T-helper 22 cell (primary cell): ENCODE data around the gene HCRT.
A peak's percentile ranks its signal among the peaks of the same experiment; 100 is the strongest.
"Not testable (repeated sequence)": the region's sequence is repeated elsewhere in the genome, so short reads cannot be mapped to it uniquely, and the experiment has no call there.

ENCODE experiments used
- DNase-seq: peaks from one replicate; pipeline ENCODE4 v3.0.0-alpha.2; 2020; ENCODE audit warnings: low read depth

Gene HCRT, protein sequence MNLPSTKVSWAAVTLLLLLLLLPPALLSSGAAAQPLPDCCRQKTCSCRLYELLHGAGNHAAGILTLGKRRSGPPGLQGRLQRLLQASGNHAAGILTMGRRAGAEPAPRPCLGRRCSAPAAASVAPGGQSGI

DNA sequence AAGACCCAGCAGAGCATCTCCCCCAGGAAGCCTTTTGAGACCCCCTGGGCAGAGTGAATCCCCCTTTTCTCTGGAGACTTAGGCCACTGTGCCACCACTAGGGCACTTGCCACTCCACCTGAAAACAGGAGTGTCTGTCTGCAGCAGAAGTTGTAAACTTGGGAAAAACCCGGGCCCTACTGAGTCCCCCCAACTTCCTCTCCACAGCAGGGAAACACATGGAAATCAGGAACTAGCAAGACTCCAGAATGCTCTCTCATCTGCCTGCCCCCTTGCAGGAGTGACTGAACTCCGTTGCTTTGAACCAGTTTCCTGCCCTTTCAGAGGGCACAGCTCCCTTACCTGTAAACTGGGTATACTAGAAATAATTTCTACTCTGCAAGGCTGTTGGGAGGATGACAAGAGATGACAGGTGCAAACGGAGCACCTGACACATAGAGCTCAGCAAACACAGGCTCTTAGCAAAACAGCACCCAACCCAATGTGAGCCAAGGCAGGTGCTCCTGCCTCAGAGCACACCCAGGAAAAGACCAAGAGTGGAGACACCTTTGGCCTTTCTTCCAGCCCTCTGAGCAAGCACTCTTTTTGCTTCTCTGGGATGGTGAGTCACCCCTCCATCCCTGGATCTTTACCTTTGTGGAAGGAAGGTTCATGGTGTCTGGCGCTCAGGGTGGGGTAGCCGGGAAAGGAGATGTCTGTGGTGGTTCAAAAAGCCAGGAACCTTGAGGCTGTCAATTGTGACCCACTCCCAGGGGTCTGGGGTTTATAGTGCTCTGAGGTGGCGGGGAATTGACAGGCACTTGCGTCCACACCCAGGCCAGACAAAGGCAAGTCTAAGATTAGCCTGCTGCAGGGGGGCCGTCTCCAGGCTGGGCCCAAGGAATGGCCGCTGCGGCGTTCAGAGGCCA, at the start of gene HCRT:
TSS of gene HCRT (minus strand) at position 740 of the 908 bp plus-strand sequence. CDS start at position 653, 87 bp downstream.
- no peak for DNase-seq

DNA sequence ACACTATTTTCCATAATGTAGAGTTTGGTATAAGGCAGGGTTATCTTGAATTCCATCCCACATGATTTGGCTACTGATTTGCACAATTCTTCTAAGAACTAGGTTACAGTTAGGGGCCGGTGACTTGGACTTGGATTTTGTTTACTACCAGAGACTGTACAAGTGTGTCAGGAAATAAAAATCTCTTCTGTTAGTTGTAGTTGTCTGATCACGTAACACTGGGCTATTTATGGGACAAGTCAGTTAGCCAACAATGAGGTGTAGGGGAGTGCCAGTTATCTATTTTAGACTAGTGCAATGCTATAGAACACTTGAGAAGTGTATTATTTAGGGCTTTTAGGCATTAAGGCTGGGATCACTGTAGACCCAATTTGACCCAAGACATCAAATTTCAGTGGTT, 48.7 kb upstream of the HCRT start:
- no peak for DNase-seq

GRCh38 chr17:42233156-42233555, 47.9 kb upstream of the HCRT start:
- DNase-seq = no peak

DNA sequence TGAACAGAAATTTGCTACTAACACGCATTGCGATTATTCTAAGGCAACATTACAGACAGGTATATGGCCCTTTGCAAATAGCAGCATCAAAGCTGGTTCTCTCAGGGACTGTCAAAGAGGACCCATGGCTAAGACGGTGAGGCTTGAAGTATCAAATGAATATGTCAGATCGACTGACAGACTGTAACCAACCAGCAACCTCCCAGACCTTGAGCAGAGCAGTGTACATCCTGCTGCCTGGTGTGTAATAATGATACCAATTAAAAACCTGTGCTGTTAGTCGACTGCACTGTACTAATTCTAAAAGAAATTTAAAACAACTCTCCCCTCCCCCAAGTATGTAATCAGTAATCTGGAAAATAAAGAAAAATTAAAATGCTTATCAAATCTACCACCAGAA, 45.0 kb upstream of the HCRT start:
- no peak for DNase-seq

DNA sequence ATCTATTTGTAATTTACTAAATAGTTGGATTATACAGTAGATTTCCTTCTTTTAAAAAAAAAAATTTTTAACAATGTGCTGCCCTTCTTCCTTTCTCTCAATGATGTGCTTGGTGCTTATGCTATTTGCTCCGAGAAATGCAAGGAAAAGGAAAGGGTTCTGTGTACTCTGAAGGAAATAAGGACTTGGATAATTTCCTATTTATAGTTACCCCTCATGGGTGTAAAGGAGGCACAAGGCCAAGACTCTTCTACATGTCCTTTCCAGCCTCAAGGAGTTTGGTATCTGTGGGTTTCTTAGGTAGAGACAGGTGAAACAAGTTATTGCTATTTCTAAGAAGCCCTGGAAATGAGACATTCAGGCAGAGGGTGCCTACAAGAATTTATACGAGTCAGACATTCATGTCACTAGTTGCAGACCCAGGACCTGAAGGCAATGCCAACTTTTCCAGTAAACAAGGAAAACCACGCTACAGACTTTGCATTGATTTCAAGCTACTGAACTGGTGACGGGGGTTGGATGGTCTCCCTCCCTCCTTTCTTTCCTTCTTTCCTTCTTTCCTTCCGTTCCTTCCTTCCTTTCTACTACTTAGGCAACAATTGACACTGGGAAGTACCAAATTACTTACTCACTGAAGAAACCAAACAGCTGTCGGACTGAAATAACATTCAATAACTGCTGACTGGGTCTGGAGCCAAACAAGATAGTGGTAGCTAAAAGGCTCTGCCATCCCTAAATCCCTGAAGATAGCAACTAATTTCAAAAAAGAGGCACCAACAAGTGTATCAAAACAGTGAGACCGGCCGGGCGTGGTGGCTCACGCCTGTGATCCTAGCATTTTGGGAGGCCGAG, 42.8 kb upstream of the HCRT start:
- DNase-seq = no peak

DNA sequence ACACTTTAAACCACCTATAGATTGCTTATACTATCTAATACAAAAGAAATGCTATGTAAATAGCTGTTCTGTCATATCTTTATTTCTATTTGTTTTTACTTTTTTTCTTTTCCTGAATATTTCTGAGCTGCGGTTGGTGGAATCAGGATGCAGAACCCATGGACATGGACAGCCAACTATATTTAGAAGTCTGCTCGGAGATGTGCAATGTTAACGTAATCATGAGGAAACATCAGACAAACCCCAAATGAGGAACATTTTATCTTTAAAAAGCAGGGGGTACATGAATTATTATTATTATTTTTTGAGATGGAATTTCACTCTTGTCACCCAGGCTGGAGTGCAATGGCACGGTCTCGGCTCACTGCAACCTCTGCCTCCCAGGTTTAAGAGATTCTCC, 40.4 kb upstream of the HCRT start:
- DNase-seq = no peak

GRCh38 chr17:42224651-42225050, 39.4 kb upstream of the HCRT start:
- DNase-seq = no peak

GRCh38 chr17:42221886-42222745, 36.9 kb upstream of the HCRT start:
- DNase-seq = peak; percentile 23

- DNase-seq = not testable (repeated sequence)
These were observed 34.0 kb upstream of the HCRT start for GRCh38 chr17:42219280-42219679.

DNA sequence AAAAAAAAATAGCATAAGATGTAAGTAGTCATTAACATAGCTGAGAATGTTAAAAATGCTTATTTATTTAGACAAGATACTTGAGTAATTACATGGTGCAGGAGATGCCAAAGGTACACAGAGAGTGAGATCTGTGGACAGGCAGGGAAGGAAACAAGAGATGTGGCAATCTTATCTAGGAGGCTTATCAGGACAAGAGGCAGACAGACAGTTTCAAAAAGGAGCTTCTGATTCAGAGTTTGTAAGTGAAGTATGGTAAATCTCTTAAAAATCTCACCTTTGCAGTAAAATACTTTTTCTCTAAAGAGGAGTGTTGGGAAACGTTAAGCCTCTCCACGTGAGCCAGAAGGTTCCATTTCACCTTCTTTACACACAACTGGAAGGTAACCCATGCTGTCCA, 28.9 kb upstream of the HCRT start:
- DNase-seq = no peak

DNA sequence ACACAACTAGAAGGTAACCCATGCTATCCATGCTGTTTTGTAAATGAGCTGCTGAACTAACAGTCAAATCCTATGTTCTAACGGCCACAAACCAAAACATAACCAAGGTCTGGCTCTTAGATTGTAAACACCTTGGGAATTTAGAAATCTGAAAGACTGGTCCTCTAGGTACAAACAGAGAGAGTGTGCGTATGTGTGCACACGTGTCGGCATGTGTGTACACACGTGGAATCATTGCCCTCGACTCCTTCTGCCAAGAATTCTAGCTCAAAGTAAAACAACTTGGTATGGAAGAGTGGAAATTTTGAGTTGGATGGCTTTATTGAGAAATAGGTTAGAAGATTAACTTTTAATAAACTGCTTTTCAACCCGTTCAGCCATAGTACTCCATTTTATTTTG, 27.1 kb upstream of the HCRT start:
- no peak for DNase-seq

DNA sequence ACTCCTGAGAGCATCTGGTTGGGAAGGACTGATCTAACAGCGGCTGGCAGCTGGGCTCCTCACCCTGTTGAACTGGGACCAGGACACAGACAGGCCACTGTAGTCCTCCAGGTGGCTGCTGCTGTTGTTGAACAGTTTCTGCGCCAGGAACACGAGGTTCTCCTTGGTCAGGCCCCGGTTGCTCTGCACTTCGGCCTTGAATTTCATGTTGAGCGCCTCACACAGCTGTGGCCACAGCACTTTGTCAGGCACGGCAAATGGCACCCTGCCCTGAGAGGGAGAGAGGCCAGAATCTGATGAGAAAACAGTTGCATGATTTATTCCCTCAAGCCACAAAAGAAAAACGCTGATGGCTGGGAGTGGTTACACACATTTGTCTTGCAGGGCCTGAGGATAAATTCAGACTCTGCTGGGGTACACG, 26.7 kb upstream of the HCRT start:
- DNase-seq = not testable (repeated sequence)

DNA sequence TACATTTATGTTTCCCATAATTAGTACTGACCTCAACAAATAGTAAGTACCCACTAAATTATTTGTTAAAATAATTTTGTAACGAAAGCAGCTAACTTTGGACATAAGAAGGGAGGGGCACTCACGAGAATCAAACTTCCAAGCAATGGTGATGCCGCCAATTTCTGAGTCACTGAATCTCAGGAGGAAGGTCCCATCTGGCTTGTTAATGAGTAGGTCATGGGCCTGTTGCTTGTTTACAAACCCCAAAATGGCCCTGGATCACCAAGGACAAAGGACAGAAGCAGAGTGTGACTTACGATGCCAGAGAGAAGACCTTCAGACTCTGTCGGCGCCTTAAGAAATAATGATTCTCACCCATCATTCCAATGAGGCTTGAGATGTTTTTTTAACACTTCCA, 24.8 kb upstream of the HCRT start:
- DNase-seq = no peak

GRCh38 chr17:42206153-42206612, 20.9 kb upstream of the HCRT start:
- not testable (repeated sequence) for DNase-seq

DNA sequence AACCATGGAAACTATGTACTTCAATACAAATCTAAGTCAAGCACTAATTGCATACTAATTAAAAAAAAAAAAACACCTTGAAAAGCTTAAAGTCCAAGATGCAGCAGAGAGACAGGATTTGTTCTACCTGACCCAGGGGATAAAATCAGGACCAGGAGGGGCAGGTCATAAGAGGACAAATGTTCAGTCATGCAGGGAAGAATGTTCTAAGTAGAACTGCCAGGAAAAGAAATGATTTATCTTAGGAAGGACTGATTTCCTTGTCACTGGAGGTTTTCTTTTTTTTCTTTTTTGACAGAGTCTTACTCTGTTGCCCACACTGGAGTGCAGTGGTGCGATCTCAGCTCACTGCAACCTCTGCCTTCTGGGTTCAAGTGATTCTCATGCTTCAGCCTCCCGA, 18.1 kb upstream of the HCRT start:
- no peak for DNase-seq

- no peak for DNase-seq
These were observed 17.4 kb upstream of the HCRT start for GRCh38 chr17:42202696-42203095.

GRCh38 chr17:42202159-42202558, 16.9 kb upstream of the HCRT start:
- no peak for DNase-seq

DNA sequence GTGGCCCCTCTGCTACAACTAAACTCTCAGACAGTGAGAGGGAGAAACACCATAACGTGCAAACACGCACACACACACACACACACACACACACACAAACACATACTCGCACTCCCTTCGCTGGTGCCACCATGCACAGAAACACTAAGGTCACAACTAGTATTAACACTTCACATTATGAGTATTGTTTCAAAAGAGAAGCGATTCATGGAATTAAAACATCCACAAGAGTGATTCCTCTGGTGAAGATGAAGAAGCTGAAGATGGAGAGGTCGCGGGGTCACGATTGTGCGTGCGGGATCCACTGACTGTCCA, 16.2 kb upstream of the HCRT start:
- no peak for DNase-seq

DNA sequence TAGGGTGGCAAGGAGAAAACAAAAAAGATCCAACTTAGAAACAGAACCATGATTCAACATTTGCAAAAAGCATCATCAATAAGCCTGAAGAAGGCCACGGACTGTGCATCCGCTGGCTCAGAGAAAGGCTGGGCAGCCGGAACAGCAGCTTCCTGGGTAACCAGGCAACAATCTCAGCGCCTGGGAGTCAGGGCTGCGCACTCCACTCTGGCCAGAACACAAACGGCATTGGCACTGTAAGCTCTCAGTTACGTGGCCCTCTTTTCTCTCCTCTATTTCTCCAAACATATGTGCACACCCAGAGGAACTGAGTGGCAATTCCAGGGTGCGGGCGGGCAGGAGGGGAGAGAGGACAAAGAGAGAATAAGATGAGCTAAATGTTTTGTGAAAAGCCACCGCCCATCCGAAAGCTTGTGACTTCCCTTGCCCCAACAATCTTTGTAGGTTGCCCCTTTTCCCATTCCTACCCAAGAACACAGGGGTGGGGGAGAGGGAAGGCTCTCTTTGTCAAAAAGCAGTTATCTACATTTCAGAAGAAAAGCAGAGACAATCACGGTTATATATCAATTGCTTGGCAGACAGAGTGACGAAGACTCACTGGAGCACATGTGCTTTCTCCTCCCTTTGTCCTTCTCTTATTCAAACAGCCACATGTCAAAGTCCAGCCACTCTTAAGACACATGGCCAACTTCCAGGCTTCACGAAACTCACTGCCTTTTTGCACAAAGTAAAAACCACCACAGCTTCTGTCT, 15.6 kb upstream of the HCRT start:
- DNase-seq = no peak

DNA sequence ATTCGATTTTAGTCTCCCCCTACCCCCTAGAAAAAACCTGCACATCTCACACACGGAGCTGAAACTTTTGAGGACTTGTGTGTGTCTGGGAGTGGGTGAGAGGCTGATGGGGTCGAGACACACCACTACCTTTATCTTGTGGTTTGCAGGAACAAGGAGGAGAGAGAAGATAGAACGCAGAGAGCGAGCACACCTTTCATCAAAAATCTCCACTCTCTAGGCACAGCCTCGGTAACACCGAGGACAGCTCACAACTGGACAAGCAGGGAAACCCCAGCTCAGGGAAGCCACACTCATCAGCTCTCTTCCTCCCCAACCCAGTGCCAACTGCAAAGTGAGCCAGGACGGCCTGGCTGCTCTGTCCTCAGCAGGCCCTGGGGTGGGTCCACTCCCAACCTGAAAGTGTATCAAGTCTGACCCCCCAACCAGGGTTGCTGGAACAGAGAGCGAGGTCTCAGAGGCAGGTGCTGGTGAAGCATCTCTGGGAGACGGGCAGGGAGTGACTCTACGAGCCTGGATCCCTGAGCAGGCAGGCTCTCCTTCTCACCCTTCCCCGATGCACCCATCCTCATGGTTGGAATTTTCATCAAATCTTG, 14.3 kb upstream of the HCRT start:
- DNase-seq = no peak

- DNase-seq = no peak
These were observed 13.6 kb upstream of the HCRT start for GRCh38 chr17:42198897-42199296.
